Stimulated activated CD4-positive, alpha-beta T cell treated with anti-CD3 and anti-CD28 coated beads, Interleukin-2, amount 100 ng/mL, for 24 hours (primary cell): ENCODE measurements around the gene CD9.

ENCODE experiments used
- DNase-seq, 2 donors: peaks; one replicate each; pipeline ENCODE4 v3.0.0-alpha.2; 2020

Gene CD9

DNA sequence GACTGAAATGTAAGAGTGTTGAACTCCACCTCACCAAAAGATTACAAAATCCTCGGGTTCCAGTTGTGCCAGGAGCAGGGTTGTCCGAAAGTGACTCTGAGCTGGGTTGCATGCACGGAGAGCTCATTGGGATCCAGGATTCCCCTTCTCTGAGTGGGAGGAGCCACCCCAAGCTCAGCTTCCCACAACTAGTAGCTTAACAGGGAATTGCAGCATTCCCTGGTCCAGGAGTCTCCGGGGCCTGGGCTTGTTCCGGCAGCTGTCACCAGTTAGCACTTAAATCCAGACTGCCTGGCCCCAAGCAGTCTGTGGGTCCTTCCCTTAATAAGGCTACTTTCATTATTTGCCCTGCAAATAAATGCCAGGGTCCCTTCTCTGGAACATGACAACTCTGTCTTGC, 50.1 kb downstream of the CD9 start:
- no peak for DNase-seq

DNA sequence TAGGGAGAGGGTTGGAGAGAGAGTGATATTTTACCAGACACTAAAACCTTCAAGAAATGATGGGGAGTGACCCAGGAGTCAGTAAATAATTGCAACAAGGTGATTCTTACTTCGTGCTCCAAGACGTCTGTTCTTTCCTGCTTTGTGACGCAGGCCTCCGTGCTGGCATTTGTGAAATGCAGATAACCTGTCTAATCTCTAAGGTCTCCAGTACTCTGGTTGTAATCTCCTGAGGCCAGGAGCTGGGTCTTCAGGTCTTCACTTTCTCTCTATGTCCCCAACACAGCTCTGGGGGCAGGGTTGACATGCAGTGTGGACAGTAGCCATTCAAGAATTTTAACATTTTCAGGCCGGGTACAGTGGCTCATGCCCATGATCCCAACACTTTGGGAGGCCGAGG, 53.1 kb downstream of the CD9 start:
- DNase-seq = no peak

DNA sequence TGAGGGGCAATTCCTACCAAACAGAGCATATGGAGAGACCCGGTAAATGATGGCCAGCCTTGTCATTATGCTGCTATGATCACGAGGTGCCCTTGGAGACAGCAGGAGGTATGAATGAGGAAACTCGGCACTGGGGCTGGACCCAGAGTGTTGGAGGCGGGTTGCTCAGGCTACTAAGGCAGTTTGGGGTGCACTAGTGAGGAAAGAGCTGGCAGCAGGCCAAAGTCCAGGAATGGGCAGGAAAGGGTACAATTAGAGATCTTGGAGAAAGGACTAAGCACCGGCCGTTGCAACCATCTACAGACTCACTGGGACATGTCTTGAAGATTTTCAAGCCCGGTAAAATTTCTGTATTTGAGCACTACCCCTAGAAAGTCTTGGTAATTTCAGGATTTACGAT, 54.3 kb downstream of the CD9 start:
- DNase-seq = no peak

DNA sequence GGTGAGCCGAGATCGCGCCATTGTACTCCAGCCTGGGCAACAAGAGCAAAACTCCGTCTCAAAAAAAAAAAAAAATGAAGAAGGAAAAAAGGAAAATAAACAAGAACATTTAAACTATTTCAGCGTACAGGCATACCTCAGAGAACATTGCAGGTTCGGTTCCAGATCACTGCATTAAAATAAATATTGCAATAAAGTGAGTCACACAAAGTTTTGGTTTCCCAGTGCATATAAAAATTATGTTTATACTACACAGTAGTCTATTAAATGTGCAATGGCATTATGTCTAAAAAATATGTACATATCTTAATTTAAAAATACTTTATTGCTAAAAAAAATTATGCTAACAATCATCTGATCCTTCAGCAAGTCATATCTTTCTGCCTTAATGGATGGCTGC, 56.8 kb downstream of the CD9 start:
- DNase-seq = no peak

DNA sequence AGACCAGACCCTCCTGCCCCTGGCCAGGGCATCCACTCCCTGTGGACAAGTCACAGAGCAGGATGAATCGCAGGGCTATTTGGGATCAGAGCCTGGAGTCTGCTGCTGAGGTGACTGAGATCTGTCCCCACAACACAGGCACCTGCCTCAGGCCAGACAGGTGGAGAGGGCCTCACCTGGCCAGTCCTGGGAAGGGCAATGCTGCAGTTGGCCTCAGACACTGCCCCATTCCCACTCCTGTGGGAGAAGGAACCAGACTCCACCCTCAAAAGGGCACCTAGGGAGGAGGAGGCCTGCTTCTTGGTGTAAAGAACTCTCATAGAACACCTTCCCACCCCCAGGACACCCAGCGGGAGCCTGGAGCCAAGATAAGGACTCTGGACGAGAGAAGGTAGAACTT, 62.0 kb downstream of the CD9 start:
- no peak for DNase-seq

DNA sequence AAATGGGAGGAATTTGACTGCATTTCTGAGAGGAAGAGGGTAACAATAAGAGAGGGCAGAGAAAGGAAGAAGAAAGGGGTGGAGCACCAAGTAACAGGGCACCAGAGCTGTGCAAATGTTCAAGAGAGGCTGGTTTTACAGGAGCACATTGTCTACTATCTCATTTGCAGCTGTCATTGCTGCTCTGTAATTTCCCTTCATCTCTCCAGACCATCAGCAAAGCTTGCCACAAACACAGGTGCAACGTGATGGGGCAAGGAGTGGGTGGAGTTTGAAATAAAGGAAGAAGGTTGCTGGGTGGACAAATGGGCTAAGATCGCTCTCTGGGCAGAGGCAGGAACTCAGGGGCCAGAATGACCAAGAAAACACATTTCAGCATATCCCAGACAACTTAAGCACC, 62.4 kb downstream of the CD9 start:
- no peak for DNase-seq

DNA sequence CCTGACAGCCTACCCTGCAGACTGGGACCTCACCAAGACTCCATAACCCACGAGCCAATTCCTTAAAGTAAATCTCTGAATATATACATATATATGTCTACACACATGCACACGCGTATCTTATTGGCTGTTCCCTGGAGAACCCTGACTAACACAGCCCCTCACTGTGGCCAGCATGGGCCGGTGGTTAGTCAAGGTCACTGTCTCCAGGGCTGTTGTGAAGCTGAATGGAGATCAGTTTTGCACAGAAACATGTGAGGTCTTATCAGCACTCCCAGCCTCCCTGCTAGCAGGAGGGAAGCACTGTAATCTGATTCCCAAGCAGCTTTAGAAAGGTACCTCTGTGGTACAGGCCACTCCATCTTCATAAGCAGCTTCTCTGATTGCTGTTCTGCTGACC, 63.7 kb downstream of the CD9 start:
- DNase-seq = no peak

DNA sequence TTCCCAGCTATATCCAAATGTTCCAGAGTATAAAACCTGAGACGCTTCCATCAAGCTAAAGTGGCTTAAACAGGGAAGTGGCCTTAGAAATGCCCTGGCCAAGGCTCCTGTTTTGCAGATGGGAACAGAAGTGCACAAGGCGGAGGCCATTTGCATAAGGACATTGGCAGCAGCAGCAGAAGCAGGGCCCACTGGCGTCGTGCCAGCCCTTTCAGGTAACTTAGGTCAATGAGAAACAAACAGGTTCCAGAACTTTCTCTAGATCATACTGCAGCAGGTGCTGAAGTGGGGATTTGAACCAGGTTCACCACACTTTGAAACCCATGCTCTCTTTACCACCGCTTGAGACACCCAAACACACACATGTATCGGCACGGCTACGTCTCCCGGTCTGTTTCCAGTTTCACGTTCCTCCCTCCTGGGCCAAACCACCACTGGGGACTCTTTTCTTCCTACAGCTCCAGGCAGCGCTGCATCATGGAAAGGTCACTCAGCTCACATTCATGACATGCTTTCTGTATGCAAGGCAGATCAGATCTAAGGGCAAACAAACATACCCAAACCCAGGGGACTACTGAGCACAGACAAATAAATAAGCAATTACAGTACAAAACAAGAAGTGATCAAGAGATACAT, 64.3 kb downstream of the CD9 start:
- no peak for DNase-seq

DNA sequence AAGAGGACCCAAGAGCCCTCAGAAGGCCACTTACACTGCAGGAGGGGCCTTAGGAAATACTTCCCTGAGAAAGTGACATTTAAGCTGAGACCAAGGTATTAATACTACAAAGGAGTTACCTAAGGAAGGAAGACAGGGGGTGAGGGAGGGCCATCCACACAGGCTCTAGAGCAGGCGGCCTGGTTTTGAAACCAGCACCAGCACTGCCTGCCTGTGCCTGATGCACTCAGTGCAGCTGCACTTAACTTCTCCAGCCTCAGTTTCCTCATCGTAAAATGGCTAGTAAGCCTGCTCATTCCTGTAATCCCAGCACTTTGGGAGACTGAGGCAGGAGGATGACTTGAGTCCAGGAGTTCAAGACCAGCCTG, 64.8 kb downstream of the CD9 start:
- no peak for DNase-seq

DNA sequence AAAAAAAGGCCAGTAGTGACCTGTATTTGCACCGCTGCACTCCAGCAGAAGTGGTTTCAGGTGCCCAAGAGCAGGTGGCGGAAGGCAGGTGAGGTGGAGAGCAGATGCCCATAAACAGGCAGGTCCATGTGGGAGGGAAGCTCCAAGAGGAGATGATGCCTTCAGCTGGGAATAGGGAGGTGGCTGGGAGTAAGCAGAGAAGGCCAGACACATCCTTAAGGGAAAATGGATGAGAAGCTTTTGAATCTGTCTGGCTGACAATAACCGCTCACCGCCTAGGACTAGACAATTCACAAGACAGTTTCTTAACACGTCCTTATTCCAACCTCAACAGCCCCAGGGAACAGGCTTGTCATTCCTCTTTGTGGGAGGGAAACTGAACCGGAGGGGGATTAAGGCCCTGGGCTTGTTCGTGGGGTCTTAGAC, 66.4 kb downstream of the CD9 start:
- DNase-seq = no peak

DNA sequence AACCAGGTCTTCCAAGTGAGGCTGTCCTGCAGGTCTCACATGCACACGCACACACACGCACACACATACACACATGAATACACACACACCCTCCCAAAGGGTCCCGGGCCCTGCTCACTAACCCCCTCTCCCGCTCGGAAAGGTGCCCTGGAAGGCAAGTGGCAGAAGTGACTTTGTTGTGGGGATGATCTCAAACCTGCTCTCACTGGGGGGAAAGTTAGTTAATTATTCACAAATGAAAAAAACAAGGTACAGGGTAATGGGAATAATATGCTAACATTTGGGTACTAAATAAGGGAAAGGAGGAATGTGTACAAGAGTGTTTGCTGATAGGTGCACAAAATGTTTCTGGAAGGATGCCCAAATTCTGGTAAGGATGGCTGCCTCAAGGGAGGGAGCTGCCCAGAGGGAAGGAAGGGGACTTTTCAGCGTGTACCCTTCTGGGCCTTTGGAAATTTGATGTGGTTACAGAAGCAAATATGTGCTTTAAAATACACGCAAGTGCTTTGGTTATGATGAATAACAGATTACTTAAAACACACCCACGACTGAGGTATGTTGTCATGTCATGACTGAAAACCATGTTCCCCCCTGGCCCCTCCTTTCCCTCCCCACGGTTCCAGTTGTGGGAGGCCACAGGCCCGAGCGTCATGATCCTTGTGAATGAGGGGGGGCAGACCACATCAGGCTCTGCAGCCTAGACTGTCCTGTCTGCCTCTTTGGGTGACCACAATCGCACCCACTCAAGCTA, 66.9 kb downstream of the CD9 start:
- peak; percentile 66 to 68 for DNase-seq

DNA sequence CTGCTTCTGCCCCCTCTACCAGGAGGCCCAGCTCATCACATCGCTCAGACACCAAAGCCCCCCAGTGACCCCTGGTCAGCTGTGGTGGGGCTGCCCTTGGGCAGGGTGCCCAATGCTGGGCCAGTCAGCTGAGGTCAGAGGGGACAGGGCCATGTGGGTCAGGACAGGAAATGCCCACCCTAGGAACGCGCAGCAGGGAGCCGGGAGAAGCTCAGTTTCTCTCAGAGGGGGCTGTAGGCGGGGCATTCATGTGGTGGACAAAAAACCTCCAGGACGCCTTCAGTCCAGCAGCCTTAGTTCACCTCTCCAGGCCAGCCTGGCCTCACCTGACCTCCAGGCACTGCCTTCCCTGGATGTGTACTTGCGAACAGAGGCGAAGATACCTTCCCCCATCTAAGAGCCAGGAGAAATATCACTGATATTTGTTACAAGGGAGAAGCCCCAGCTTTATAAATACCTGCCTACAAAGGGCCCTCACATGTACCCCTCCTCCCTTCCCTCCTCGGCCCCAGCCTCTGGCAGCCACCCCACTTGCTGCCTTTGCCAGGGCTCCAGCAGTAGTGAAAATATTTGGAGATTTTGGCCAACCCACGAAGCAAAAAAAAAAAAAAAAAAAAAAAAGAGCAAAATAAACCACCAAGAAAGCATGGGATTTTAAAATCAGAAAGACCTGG, 68.4 kb downstream of the CD9 start:
- no peak for DNase-seq

DNA sequence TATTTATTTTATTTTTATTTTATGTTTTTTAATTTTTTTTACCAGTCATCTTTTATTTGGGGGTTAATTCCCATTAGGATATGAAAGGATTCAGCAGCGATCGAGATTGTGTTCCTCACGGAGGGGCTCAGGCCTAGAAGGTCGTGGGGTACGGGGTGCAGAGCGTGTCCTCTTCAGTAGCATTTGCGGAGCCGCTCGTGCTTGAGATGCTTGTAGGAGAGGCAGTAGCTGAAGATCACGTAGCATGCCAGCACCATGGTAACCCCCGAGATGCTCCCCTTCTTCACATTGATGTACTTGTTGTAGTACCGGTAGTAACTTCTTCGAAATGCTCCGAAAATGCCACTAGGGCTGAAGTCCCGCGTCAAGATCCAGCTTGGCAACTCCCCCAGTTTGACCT, 69.8 kb downstream of the CD9 start:
- DNase-seq = no peak

DNA sequence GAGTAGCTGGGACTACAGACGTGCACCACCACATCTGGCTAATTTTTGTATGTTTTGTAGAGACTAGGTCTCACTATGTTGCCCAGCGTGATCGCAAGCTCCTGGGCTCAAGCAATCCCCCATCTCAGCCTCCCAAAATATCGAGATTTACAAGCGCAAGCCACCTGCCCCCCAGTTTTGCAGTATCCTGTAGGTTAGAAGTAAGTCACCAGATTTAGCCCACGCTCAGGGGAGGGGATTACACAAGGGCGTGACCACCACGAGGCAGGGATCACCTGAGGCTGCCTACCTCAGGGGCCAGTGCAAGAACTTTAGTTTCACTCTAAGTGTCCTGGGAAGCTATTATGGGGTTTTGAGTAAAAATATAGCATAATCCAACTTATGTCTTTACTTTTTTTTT, 71.1 kb downstream of the CD9 start:
- DNase-seq = no peak

DNA sequence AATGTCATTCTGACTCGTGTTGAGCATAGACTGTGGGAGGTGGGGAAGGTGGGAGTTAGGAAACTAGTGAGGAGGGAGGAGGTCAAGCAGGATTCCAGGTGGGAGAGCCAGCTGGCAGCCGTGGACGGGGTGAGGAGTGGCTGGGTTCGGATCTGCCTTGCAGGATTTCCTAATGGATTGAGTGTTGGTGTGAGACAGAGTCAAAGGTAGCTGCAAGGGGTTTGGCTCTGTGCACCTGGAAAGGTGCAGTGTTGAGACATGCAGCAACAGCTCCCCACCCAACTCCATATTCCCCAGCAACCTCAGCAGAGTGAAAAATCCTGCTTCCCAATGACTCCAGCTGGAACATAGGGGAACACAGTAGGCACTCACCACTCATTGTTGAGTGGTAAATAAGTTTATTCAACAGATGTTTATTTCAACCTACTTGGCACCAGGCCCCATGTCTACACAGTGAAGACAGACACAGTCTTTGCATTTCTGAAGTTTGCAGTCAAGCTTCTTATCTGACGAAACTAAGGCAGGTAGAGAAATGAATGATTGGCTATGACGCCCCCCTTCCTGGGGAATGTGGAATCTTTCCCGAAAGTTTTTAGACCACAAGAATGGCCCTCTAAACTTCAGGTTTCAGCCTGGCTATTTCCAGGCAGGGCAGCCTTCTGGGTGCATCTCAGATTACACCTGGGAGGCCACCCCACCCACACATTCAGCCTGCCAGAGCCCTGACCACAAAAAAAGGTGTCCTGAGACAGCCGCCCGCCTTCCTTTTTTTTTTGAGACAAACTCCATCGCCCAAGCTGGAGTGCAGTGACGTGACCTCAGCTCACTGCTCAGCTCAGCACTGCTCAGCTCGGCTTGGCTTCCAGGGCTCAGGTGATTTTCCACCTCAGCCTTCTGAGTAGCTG, 72.4 kb downstream of the CD9 start:
- peak in 1 of 2 donors; percentile 12 for DNase-seq

DNA sequence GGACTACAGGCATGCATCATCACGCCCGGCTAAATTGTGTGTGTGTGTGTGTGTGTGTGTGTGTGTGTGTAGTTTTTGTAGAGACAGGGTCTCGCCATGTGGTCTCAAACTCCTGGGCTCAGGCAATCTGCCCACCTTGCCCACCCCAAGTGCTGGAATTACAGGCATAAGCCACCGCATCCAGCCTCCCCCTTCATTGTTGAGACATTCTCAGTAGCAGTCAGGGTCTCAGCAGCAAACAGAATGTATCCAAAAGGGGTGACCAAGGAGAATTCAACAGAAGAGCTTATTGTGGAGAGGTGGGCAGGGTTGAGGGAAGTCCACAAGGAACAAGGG, 73.0 kb downstream of the CD9 start:
- no peak for DNase-seq

DNA sequence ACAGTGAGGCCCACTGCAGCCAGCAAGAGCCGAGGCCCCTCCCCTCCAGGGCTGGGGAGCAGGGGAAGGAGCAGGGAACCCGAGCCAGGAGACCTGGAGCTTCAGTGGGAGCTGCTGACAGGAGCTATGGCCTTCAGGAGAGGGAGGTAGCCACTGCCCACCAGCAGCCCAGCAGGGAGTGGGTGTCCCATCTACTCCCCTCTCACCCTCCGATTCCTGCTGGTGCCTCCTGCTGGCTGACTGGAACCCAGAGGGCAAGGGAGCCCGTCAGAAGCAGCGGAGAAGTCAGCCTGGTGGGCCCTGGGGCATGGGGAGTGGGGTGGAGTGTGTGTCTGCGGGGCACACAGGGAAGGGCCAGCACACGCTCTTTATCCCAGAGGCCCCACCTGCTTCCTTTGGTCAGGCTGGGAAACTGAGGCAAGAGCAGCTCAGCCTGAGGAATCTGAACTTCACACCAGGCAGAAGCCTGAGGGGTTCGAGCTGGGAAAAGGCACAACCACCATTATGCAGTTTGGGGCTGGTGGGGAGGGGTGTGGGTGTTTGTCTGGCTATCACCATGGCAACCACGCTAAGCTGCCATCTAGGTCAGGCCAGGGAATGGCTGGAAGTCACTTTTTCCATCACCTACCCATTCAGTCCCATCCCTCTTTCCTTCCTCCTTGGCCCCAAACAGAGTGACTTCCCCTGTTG, 73.5 kb downstream of the CD9 start:
- DNase-seq = no peak

DNA sequence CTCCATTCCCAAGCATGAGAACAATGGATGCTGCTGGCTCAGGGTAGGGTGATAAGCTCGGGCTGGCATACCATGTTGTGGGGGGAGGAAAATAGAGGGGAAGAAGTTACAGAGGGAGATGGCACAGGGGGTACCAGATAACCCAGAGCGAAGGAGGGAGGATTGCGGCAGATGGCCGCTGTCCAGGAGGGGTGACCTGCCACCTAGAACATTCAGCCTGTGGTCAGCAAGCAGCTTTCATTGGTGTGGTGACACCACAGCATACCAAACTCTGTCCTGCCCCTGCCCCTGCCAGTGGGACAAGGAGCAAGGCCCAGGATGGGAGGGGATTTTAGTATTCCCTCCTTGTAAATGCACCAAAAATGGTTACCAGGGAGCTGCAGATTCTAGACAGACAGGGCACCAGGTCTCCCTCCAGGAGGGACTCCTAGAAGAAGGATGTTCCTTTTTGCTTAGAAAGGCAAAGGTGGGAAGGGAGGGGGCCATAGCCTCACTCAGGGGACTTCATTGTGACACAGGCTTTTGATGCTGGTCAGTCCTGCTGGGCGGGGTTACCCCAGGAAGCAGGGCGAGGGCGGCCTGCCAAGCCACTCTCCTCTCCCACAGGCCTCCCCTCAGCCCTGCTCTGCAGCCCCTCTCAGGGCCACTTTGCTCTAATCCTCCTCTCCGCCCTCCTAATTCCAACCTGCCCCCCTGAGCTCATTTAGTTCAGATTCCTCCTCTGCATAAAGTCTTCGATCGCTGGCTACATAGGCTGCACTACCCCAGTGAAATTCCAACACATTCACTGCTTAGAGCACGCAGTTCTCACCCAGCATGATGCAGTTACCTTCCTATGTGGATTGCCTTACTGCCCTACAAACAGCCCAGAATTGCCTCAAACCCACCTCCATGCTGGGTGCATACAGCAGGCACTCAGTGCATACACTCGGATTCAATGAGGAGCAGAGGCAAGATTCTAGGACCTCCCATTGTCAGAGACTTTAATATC, 74.3 kb downstream of the CD9 start:
- DNase-seq = no peak

DNA sequence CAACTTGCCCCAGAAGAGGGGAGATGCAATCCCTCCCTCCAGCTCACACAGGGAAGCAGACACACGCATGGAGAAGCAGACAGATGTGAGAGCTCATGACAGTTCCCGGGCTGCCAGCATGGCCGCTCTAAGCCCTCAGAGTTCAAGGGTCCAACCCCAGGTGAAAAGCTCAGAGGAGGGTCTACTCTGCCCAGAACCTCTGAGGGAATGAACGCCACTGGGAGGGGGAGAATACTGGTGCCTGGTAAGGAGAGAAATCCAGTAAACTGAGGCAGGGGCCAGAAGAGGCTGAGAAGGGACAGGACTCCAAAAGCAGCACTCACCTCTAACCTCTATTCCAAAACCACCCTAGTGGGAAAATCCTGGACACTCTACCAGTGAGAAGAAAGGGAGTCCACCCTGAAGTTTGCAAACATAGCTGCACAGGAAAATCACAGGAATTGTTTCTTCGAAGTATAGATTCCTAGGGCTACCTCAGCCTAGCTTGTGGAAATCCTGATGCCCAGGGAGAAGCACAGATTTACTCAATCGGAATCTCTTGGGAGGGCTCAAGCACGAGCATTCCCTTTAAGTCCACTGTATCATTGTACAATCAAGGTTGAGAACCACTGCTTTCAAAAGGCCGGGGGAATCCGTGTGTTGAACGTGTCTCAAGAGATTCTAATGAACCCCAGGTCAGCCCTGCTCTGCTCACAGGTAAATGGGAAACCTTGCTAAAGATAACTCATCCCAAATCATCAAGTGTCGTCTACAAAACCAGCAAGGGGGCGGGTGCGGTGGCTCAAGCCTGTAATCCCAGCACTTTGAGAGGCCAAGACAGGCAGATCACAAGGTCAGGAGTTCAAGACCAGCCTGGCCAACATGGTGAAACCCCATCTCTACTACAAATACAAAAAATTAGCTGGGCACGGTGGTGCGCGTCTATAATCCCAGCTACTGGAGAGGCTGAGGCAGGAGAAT, 76.0 kb downstream of the CD9 start:
- no peak for DNase-seq

DNA sequence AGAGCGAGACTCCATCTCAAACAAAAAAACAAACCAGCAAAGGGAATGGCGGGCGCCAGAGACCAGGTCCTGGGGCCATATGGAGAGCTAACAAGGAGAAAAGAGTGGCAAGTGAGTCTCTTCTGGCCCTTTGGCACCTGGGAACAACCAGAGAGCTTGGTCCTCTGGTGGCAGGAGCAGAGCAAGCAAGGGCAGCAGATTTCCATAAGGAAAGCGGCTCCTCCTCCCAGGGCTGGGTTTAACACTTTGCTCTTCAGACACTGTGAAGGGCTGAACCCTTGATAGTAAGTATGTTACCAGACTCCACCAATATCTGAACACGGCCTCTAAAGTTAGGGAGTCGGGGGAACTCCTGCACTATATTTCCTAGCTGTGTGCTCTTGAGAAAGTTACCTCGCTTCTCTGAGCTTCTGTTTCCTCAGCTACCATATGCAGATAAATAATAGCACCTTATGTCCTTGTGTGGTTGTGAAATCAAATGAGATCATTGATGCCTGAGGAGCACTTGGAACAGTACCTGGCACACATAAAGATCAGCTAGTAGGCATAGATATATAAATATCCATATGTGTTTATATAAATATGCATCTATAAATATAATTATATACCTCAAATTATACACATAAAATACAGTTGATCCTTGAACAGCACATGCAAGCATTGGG, 76.9 kb downstream of the CD9 start:
- no peak for DNase-seq
